Measurements from ENCODE around the gene KIF21A.

KIF21A gene

GRCh38 chr12:39357041-39357440 lies 85.9 kb downstream of the KIF21A start:
- DNase-seq (ENCODE audit: low read depth): no peak
- TF ChIP-seq CTCF (IDR thresholded peaks at IDR 0.05; ENCODE audit: low read depth, low read length, missing control alignments): no peak
- in situ Hi-C loops (cut with HindIII; ENCODE audit: low sequenced_read_pairs): no loop called here
- no peak overlapping the region for H3K4me3 ChIP-seq (ENCODE audit: low read depth, low read length)

DNA sequence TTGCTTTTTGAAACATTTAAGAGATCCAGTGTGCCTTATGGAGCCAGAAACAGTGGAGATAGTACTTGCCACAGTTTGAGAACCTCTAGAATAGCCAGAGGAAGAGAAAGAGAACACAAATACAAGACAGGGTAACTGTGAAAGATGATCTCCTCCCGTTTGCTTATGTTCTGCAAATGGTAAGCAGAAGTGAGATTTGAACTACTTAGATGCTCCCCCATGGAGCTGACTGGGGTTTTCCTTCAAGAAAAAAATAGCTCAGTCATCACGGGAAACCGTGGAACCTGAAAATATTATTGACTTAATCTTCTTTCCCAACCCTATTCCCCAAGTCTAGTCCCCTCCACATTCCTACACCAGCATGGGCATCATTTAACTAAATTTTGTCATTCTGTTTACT lies 87.1 kb downstream of the KIF21A start:
- TF ChIP-seq CTCF (IDR thresholded peaks at IDR 0.05; ENCODE audit: low read depth, low read length, missing control alignments): no peak
- in situ Hi-C loops (cut with HindIII; ENCODE audit: low sequenced_read_pairs): no loop called here
- no peak for DNase-seq (ENCODE audit: low read depth)
- no peak overlapping the region for H3K4me3 ChIP-seq (ENCODE audit: low read depth, low read length)

GRCh38 chr12:39354955-39355354 lies 88.0 kb downstream of the KIF21A start:
- in situ Hi-C loops (cut with HindIII; ENCODE audit: low sequenced_read_pairs): loop anchor here (5.0 kb wide), 1 partner anchor 52 kb away; no protein-coding TSS in a partner anchor
- no peak for TF ChIP-seq CTCF (IDR thresholded peaks at IDR 0.05; ENCODE audit: low read depth, low read length, missing control alignments)
- no peak for DNase-seq (ENCODE audit: low read depth)
- no peak overlapping the region for H3K4me3 ChIP-seq (ENCODE audit: low read depth, low read length)

GRCh38 chr12:39352471-39353017 lies 90.4 kb downstream of the KIF21A start:
- in situ Hi-C loops (cut with HindIII; ENCODE audit: low sequenced_read_pairs): loop anchor here (5.0 kb wide), 1 partner anchor 55 kb away; no protein-coding TSS in a partner anchor
- TF ChIP-seq CTCF (IDR thresholded peaks at IDR 0.05; ENCODE audit: low read depth, low read length, missing control alignments): no peak
- no peak for DNase-seq (ENCODE audit: low read depth)
- H3K4me3 ChIP-seq (ENCODE audit: low read depth, low read length): no peak overlapping the region

DNA sequence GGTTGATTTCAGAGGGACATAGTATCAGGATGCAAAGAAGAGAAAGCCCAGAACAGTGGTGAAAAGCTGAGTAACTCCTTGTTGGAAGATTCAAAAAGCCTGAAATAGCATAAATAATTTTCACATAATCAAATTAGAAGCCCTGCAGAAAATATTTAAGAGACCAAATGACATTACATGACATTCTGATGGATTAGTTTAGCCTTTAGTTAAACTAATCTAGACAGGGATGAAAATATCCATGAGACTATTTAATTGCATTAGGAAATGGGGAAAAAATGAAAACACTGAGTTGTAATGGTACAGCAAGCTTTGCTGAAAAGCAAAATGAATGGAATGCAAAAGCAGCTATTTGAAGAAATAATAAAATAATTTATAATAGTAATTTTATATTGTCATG lies 91.8 kb downstream of the KIF21A start:
- in situ Hi-C loops (cut with HindIII; ENCODE audit: low sequenced_read_pairs): loop anchor here (5.0 kb wide), 1 partner anchor 56 kb away; no protein-coding TSS in a partner anchor
- H3K4me3 ChIP-seq (ENCODE audit: low read depth, low read length): no peak overlapping the region
- TF ChIP-seq CTCF (IDR thresholded peaks at IDR 0.05; ENCODE audit: low read depth, low read length, missing control alignments): no peak
- DNase-seq (ENCODE audit: low read depth): no peak

- DNase-seq (ENCODE audit: low read depth): no peak
- in situ Hi-C loops (cut with HindIII; ENCODE audit: low sequenced_read_pairs): no loop called here
- no peak overlapping the region for H3K4me3 ChIP-seq (ENCODE audit: low read depth, low read length)
- no peak for TF ChIP-seq CTCF (IDR thresholded peaks at IDR 0.05; ENCODE audit: low read depth, low read length, missing control alignments)
Observed at GRCh38 chr12:39348941-39349626, 93.8 kb downstream of the KIF21A start.

Data from astrocyte of the cerebellum (primary cell).